ENCODE data around the gene PANK2.

GRCh38 chr20:3888622-3889488 lies at the start of gene PANK2:
- peak; percentile 73 to 95 (median 81) for TF ChIP-seq POLR2AphosphoS5 (IDR thresholded peaks at IDR 0.05)
- peak; percentile 27 to 42 for TF ChIP-seq CTCF (IDR thresholded peaks at IDR 0.05)

All from suprapubic skin (tissue), 3 donors.